Panc1 (cell line): ENCODE measurements around the gene GMDS. TPM values are rescaled to one million over a fixed set of nuclear protein-coding genes. Genes with fewer than 3 reads are reported as not detected.

Source experiments
- ATAC-seq: fragments of 200-7000 bp; cut with Tn5 transposase; 2 replicates; pipeline ENCODE4 v1.9.1; 2020; ENCODE audit warnings: mild to moderate bottlenecking, moderate library complexity
- BruUV-seq: library from RNA; stranded (reverse); fragments of 400-500 nt; replicated peaks from 2 replicates; lab custom pipeline; 2021; lab: Mats Ljungman, UMichigan
- CTCF ChIA-PET: fragments of 300-600 bp; sonication (Branson Sonifier 250); formaldehyde crosslinking; loops from one replicate; lab custom pipeline; 2022; ENCODE audit warnings: antibody characterized with exemption; lab: Charles Lee
- POLR2A ChIA-PET: fragments of 300-600 bp; sonication (Branson Sonifier 250); formaldehyde crosslinking; loops from one replicate; lab custom pipeline; 2022; ENCODE audit warnings: antibody characterized with exemption; lab: Charles Lee
- DNase-seq: peaks from one replicate; pipeline ENCODE4 v3.0.0-alpha.2; 2010; ENCODE audit warnings: low read depth, low spot score
- H3K27ac ChIP-seq: 2 replicates; pipeline ENCODE4 v1.5.1; 2011; ENCODE audit warnings: mild to moderate bottlenecking, low read length, inconsistent platforms
- H3K27me3 ChIP-seq: fragments of 200-500 bp; sonication (Bioruptor generic); 2 replicates; pipeline ENCODE4 v1.6.0; 2014; ENCODE audit warnings: low read length, inconsistent platforms; ENCODE audit not compliant: control insufficient read depth, insufficient read depth
- H3K36me3 ChIP-seq: fragments of 200-500 bp; sonication (Bioruptor generic); 2 replicates; pipeline ENCODE4 v1.5.1; 2014; ENCODE audit warnings: inconsistent platforms, mild to moderate bottlenecking, low read length, moderate library complexity; ENCODE audit not compliant: control insufficient read depth, insufficient read depth
- H3K4me1 ChIP-seq: 2 replicates; pipeline ENCODE4 v1.5.1; 2011; ENCODE audit warnings: inconsistent platforms, mild to moderate bottlenecking, low read length, moderate library complexity; ENCODE audit not compliant: control insufficient read depth, insufficient read depth
- H3K4me3 ChIP-seq, 2 experiments: 2 replicates each; pipeline ENCODE4 v1.5.1; 2011 to 2012; ENCODE audit warnings: low read depth in 2 of 2, low read length in 2 of 2, mild to moderate bottlenecking in 2 of 2, inconsistent platforms in 1 of 2, moderate library complexity in 1 of 2
- H3K9me3 ChIP-seq: fragments of 200-500 bp; sonication (Bioruptor generic); 2 replicates; pipeline ENCODE4 v1.5.1; 2014; ENCODE audit warnings: low read depth, mild to moderate bottlenecking, inconsistent platforms, low read length, moderate library complexity; ENCODE audit not compliant: control insufficient read depth, insufficient read depth
- POLR2AphosphoS5 ChIP-seq: IDR thresholded peaks from 2 replicates; pipeline ENCODE4 v1.6.1; 2012; ENCODE audit warnings: mild to moderate bottlenecking, low read depth, low read length, moderate library complexity
- SIN3A ChIP-seq: IDR thresholded peaks from 2 replicates; pipeline ENCODE4 v1.6.1; 2012; ENCODE audit warnings: low read depth, mild to moderate bottlenecking, low read length, moderate library complexity, borderline replicate concordance; ENCODE audit not compliant: insufficient read depth
- TCF7L2 ChIP-seq: IDR thresholded peaks from 2 replicates; pipeline ENCODE4 v1.6.1; 2011; ENCODE audit warnings: mild to moderate bottlenecking, low read depth, low read length, inconsistent platforms
- in situ Hi-C: cut with HindIII; loops from 2 replicates; pipeline ENCODE4 v1.10.0; 2016; ENCODE audit warnings: low sequenced_read_pairs, low pct_unique_long_range_greater_than_20kb
- intact Hi-C: fragments of 100-400 bp; cut with micrococcal nuclease; formaldehyde crosslinking; loops from one replicate; pipeline ENCODE4 v1.10.0; 2022; ENCODE audit not compliant: unreplicated experiment
- total RNA-seq: library from RNA; stranded (reverse); gene quantifications from one replicate; pipeline ENCODE4 v1.2.1, GENCODE V29; 2021; ENCODE audit not compliant: unreplicated experiment
- TF ChIP-seq, protein P1 (sequence below): fragments of 450-650 bp; IDR thresholded peaks from 2 replicates; pipeline ENCODE4 v1.5.1; 2017; ENCODE audit warnings: mild to moderate bottlenecking
- TF ChIP-seq, protein P2 (sequence below), 2 experiments: IDR thresholded peaks; 2 replicates each; pipeline ENCODE4 v1.6.1; 2011 to 2012; ENCODE audit warnings: low read depth in 2 of 2, control low read depth in 1 of 2, low read length in 1 of 2, mild to moderate bottlenecking in 1 of 2, moderate library complexity in 1 of 2; ENCODE audit not compliant: insufficient read depth in 1 of 2

Gene GMDS
- total RNA-seq, 1 experiment from 2014 or later: 9.8 TPM

DNA sequence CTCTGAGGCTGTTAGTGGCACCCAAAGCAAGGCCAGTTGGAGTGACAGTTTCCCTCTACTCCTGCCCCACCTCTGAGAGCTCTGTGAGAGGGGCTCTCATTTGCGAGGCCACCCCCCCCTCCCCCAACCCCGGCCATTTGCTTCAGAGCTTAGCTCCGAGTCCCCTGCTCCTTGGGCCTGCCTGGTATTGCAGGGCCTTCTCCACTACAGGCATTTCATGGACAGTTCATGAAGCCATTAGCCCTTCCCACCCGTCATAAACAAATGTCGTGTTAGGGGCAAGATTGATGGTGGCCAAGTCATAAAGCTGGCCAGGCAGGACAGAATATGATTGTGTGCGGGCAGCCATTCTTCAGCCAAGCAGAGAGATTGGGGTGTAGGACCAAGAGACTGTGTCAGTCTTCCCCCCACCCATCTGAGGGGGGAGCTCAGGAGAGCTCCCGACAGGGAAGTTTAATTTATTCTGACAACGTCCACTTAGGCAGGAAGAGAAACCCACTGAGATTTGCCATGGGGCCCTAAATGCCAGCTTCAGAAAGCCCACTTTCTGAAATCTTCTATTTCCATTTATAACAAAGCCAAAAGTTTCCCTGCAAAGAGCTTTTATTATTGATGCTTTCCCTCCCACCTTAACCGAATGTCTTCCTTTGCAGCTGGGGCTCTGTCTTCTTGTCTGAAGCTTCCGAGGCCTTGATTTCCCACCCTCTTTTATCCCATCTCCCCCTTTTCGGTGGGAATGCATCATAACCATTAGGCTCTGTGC lies 628.5 kb downstream of the GMDS start:
- Histone ChIP-seq H3K4me1 (peaks cover 13% of the 10 kb centered on the region), H3K4me3 (no peak overlapping the region), H3K27ac (no peak overlapping the region), H3K27me3 (no peaks in the 10 kb centered on the region), H3K9me3 (no peaks in the 10 kb centered on the region), H3K36me3 (no peaks in the 10 kb centered on the region)
- TF ChIP-seq, protein P1, sequence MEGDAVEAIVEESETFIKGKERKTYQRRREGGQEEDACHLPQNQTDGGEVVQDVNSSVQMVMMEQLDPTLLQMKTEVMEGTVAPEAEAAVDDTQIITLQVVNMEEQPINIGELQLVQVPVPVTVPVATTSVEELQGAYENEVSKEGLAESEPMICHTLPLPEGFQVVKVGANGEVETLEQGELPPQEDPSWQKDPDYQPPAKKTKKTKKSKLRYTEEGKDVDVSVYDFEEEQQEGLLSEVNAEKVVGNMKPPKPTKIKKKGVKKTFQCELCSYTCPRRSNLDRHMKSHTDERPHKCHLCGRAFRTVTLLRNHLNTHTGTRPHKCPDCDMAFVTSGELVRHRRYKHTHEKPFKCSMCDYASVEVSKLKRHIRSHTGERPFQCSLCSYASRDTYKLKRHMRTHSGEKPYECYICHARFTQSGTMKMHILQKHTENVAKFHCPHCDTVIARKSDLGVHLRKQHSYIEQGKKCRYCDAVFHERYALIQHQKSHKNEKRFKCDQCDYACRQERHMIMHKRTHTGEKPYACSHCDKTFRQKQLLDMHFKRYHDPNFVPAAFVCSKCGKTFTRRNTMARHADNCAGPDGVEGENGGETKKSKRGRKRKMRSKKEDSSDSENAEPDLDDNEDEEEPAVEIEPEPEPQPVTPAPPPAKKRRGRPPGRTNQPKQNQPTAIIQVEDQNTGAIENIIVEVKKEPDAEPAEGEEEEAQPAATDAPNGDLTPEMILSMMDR: no peak
- TF ChIP-seq TCF7L2 (no peak), POLR2AphosphoS5 (no peak)
- TF ChIP-seq, protein P2, sequence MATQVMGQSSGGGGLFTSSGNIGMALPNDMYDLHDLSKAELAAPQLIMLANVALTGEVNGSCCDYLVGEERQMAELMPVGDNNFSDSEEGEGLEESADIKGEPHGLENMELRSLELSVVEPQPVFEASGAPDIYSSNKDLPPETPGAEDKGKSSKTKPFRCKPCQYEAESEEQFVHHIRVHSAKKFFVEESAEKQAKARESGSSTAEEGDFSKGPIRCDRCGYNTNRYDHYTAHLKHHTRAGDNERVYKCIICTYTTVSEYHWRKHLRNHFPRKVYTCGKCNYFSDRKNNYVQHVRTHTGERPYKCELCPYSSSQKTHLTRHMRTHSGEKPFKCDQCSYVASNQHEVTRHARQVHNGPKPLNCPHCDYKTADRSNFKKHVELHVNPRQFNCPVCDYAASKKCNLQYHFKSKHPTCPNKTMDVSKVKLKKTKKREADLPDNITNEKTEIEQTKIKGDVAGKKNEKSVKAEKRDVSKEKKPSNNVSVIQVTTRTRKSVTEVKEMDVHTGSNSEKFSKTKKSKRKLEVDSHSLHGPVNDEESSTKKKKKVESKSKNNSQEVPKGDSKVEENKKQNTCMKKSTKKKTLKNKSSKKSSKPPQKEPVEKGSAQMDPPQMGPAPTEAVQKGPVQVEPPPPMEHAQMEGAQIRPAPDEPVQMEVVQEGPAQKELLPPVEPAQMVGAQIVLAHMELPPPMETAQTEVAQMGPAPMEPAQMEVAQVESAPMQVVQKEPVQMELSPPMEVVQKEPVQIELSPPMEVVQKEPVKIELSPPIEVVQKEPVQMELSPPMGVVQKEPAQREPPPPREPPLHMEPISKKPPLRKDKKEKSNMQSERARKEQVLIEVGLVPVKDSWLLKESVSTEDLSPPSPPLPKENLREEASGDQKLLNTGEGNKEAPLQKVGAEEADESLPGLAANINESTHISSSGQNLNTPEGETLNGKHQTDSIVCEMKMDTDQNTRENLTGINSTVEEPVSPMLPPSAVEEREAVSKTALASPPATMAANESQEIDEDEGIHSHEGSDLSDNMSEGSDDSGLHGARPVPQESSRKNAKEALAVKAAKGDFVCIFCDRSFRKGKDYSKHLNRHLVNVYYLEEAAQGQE (IDR thresholded peaks at IDR 0.05; ENCODE audit: insufficient read depth in 1 of 2, low read depth in 2 of 2, low read length in 1 of 2): no peak
- no TSS peak for BruUV-seq
- POLR2A ChIA-PET: no interaction called here
- ATAC-seq (no peak), DNase-seq (no peak)
- intact Hi-C loops (no loop called here), in situ Hi-C loops (no loop called here)
- CTCF ChIA-PET: interaction anchor here (0.6 kb wide), 1 partner anchor 579 kb away, joined by 3 read pairs; no protein-coding TSS in a partner anchor

DNA sequence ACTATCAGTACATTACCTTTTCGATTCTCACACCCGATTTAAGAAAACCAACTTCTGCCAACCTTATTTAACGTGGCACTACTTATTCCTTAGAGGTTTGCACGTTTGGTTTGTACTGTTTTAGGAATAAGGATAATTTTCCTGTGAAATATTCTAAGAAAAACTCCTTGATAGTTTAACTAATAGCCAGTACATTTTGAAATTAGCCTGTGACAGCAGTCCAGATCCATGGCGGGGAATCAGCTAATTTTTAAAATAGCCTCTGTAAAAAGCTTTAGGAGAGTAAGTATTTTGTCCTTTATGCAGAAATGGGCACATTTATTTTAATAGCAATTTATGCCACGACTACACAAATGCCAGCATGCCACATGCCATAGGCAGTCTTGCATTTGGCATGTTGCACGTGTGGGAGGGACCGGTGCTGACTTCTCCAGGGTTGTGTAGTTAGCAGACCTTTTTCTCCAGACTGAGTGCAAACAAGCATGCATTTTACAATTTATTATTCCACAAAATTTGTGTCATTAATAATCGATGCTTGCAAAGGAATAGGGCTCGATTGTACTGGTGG lies 629.5 kb downstream of the GMDS start:
- no TSS peak for BruUV-seq

More for the DNA sequence above, 629.5 kb downstream of the GMDS start:
- DNase-seq (no peak), ATAC-seq (no peak)
- ChIA-PET POLR2A (no interaction called here), CTCF (no interaction called here)
- no peak overlapping the region for H3K4me3 ChIP-seq
- H3K9me3 ChIP-seq: no peaks in the 10 kb centered on the region
- in situ Hi-C loops: no loop called here
- no peak overlapping the region for H3K27ac ChIP-seq
- no peaks in the 10 kb centered on the region for H3K36me3 ChIP-seq
- peaks cover 13% of the 10 kb centered on the region for H3K4me1 ChIP-seq
- intact Hi-C loops: no loop called here
- TF ChIP-seq POLR2AphosphoS5 (no peak), SIN3A (no peak), TCF7L2 (no peak)
- TF ChIP-seq, protein P2 (IDR thresholded peaks at IDR 0.05; ENCODE audit: insufficient read depth in 1 of 2, low read depth in 2 of 2, low read length in 1 of 2): no peak
- TF ChIP-seq, protein P1: no peak
- no peaks in the 10 kb centered on the region for H3K27me3 ChIP-seq
